ENCODE measurements around the gene APOD.

Gene APOD

GRCh38 chr3:195548006-195548405, 35.7 kb downstream of the APOD start:
- TF ChIP-seq CTCF (IDR thresholded peaks at IDR 0.05; ENCODE audit: low read depth, low read length, missing control alignments) = no peak
- H3K36me3 ChIP-seq (replicated peaks) = no peaks in the 10 kb centered on the region
- no peak for DNase-seq
- no peak overlapping the region for H3K4me3 ChIP-seq (ENCODE audit: low read depth, low read length)
- no peaks in the 10 kb centered on the region for H3K27me3 ChIP-seq (replicated peaks)
- in situ Hi-C loops (cut with HindIII; ENCODE audit: low pct_ligation_motif_present, low sequenced_read_pairs) = no loop called here
- no peak overlapping the region for H3K27ac ChIP-seq

DNA sequence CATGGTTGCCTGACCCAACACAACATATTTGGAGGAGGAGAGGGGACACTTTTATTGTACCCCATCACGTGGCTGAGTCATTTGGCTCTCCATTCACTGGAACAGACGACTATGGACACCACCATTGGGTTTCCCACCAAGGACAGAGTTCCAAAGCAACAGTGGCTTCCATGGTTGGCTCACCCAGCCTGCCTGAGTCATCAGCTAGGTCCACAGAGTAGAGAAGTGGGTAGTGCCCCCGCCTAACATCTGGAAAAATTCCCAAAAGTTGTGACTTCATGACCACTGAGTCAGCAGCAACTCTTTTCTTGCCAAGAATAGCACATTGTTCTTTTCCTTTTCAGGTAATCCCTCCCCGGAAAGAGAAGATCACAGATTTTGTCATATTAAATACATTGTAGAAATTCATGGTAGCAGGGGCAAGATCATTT, 37.6 kb downstream of the APOD start:
- Histone ChIP-seq H3K27me3 (replicated peaks) (no peaks in the 10 kb centered on the region), H3K36me3 (replicated peaks) (no peaks in the 10 kb centered on the region), H3K27ac (no peak overlapping the region), H3K4me3 (ENCODE audit: low read depth, low read length) (no peak overlapping the region)
- DNase-seq = peak; percentile 73
- TF ChIP-seq CTCF (IDR thresholded peaks at IDR 0.05; ENCODE audit: low read depth, low read length, missing control alignments) = no peak
- in situ Hi-C loops (cut with HindIII; ENCODE audit: low pct_ligation_motif_present, low sequenced_read_pairs) = no loop called here

- DNase-seq = no peak
- no peak overlapping the region for H3K27ac ChIP-seq
- no peaks in the 10 kb centered on the region for H3K36me3 ChIP-seq (replicated peaks)
- no peak for TF ChIP-seq CTCF (IDR thresholded peaks at IDR 0.05; ENCODE audit: low read depth, low read length, missing control alignments)
- no peaks in the 10 kb centered on the region for H3K27me3 ChIP-seq (replicated peaks)
- H3K4me3 ChIP-seq (ENCODE audit: low read depth, low read length) = no peak overlapping the region
- in situ Hi-C loops (cut with HindIII; ENCODE audit: low pct_ligation_motif_present, low sequenced_read_pairs) = no loop called here
These were observed 39.1 kb downstream of the APOD start for GRCh38 chr3:195544634-195545033.

- Histone ChIP-seq H3K27ac (no peak overlapping the region), H3K27me3 (replicated peaks) (no peaks in the 10 kb centered on the region), H3K4me3 (ENCODE audit: low read depth, low read length) (no peak overlapping the region), H3K36me3 (replicated peaks) (no peaks in the 10 kb centered on the region)
- DNase-seq = no peak
- TF ChIP-seq CTCF (IDR thresholded peaks at IDR 0.05; ENCODE audit: low read depth, low read length, missing control alignments) = no peak
- in situ Hi-C loops (cut with HindIII; ENCODE audit: low pct_ligation_motif_present, low sequenced_read_pairs) = no loop called here
These were observed 39.6 kb downstream of the APOD start for GRCh38 chr3:195544230-195544536.

- Histone ChIP-seq H3K36me3 (replicated peaks) (no peaks in the 10 kb centered on the region), H3K27ac (no peak overlapping the region), H3K4me3 (ENCODE audit: low read depth, low read length) (peak overlapping the region; percentile 83), H3K27me3 (replicated peaks) (no peaks in the 10 kb centered on the region)
- no peak for DNase-seq
- TF ChIP-seq CTCF (IDR thresholded peaks at IDR 0.05; ENCODE audit: low read depth, low read length, missing control alignments) = no peak
- in situ Hi-C loops (cut with HindIII; ENCODE audit: low pct_ligation_motif_present, low sequenced_read_pairs) = no loop called here
These were observed 40.1 kb downstream of the APOD start for GRCh38 chr3:195543500-195544229.
